HG03159 (cell line): ENCODE measurements around the gene SQSTM1.
"Not testable (repeated sequence)": the region's sequence is repeated elsewhere in the genome, so short reads cannot be mapped to it uniquely, and the experiment has no call there.

ENCODE experiments used
- ATAC-seq: cut with Tn5 transposase; IDR thresholded peaks from one replicate; pipeline ENCODE4 v1.9.1; 2021; ENCODE audit warnings: mild to moderate bottlenecking, moderate library complexity; ENCODE audit not compliant: unreplicated experiment

Gene SQSTM1

GRCh38 chr5:179820483-179821297, at the start of gene SQSTM1:
TSS of gene SQSTM1 (plus strand) at chr5:179820905. CDS start at chr5:179820937, 32 bp downstream.
- peak; percentile 36 for ATAC-seq

- no peak for ATAC-seq
Observed at GRCh38 chr5:179771311-179771895, 49.3 kb upstream of the SQSTM1 start.

GRCh38 chr5:179772351-179772750, 48.4 kb upstream of the SQSTM1 start:
- no peak for ATAC-seq

- ATAC-seq, result no peak
Observed at GRCh38 chr5:179773686-179774040, 47.0 kb upstream of the SQSTM1 start.

GRCh38 chr5:179774442-179774841, 46.3 kb upstream of the SQSTM1 start:
- no peak for ATAC-seq

- no peak for ATAC-seq
Observed at GRCh38 chr5:179776411-179776938, 44.2 kb upstream of the SQSTM1 start.

GRCh38 chr5:179777456-179777855, 43.2 kb upstream of the SQSTM1 start:
- no peak for ATAC-seq

GRCh38 chr5:179777909-179778308, 42.8 kb upstream of the SQSTM1 start:
- ATAC-seq, result no peak

- ATAC-seq, result no peak
Observed at GRCh38 chr5:179778591-179778990, 42.1 kb upstream of the SQSTM1 start.

GRCh38 chr5:179779826-179780225, 40.9 kb upstream of the SQSTM1 start:
- ATAC-seq, result no peak

- ATAC-seq, result no peak
Observed at GRCh38 chr5:179780362-179780761, 40.3 kb upstream of the SQSTM1 start.

- ATAC-seq, result no peak
Observed at GRCh38 chr5:179781846-179782245, 38.9 kb upstream of the SQSTM1 start.

- ATAC-seq, result no peak
Observed at GRCh38 chr5:179783128-179783527, 37.6 kb upstream of the SQSTM1 start.

GRCh38 chr5:179786861-179787260, 33.8 kb upstream of the SQSTM1 start:
- ATAC-seq, result no peak

GRCh38 chr5:179788193-179788854, 32.4 kb upstream of the SQSTM1 start:
- ATAC-seq, result no peak

- ATAC-seq, result not testable (repeated sequence)
Observed at GRCh38 chr5:179789278-179789677, 31.4 kb upstream of the SQSTM1 start.

GRCh38 chr5:179791881-179792611, 28.7 kb upstream of the SQSTM1 start:
- ATAC-seq, result no peak

- ATAC-seq, result no peak
Observed at GRCh38 chr5:179792612-179793467, 27.9 kb upstream of the SQSTM1 start.

- no peak for ATAC-seq
Observed at GRCh38 chr5:179793468-179794139, 27.1 kb upstream of the SQSTM1 start, which contains the start of gene LTC4S. TSS of gene LTC4S (plus strand) at chr5:179793986. CDS start at chr5:179794081, 95 bp downstream.
